ENCODE results near the gene GUK1.

The GUK1 gene

GRCh38 chr1:228150120-228150460 is 10.0 kb downstream of the GUK1 start:
- no peak for DNase-seq (ENCODE audit: low spot score)

DNA sequence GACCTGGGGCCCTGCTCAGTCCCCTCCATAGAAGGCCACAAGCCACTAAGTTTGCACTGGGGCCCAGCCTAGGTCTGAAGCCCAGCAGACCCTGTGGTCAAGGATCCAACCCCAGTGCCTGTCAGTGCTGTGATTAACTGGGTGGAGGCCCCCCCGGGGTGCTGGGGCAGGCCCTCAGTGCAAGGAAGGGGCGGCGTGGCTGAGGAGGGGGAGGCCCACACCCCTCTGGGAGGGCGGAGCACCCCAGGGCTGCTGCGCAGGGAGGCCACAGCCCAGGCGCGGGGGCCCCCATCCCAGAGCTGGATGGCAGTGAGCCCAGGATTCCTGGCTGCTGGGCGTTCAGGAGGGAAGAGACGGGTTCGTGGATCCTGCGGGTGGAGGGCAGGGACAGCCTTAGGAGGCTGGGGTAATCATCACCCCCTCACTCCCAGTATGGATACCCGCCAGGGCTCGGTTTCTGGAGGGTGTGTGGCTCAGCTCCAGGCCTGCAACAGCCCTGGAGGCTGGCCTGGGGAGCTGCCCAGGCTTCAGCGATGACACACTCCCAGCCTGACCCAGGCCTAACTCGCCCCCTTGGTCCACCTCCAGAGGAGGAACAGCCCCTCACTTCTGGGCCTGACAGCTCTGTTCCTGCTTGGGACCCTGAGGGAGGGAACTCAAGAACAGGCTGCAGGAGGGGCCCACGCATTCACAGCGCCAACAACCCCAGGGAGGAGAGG is 10.5 kb downstream of the GUK1 start:
- peak; percentile 93 for DNase-seq (ENCODE audit: low spot score)

GRCh38 chr1:228151180-228151925 is 11.3 kb downstream of the GUK1 start:
- DNase-seq (ENCODE audit: low spot score) = no peak

- DNase-seq (ENCODE audit: low spot score) = no peak
Observed at GRCh38 chr1:228152097-228152917, 12.2 kb downstream of the GUK1 start.

DNA sequence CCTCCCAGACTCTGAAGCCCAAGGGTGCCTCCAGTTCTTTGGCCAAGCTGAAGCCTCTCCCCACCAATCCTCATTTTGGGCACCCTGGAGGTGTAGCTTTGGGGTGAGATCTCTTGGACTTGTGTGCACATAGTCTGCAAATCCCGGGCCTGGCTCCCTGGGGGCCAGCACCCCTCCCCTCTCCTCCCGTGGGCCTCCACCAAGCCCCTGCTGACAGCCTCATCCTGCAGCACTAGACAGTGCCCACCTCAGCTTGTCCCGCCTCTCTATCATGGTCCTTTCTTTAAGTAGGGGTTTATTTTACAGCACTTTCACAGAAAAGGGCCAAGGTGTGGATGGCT is 12.8 kb downstream of the GUK1 start:
- DNase-seq (ENCODE audit: low spot score) = no peak

DNA sequence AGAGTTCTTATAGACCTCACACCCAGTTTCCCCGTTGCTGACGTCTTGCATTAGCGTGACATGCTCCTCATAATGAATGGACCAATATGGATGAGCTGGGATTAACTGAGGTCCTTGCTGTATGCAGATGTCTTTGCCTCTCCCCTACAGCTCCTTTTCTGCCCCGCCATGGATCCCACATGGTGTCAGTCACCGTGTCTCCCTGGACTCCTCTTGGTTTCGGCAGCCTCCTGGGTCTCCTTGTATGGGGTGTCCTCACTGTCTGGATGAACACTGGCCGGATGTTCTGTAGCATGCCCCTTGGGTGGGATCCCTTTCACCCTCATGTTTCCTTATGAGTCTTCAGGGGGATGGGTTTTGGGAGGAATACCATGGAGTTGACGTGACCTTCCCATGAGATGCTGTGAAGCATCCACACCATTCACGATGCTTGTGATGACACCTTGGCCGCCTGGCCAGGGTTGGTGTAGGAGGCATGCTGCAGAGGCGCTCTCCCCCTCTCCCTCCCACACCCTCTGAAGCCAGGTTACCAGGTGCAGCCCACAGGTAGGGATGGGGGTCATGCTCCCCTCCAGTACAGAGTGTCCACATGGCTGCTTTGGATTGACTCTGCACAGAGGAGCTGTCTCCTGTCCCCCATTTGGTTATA is 14.1 kb downstream of the GUK1 start:
- no peak for DNase-seq (ENCODE audit: low spot score)

- no peak for DNase-seq (ENCODE audit: low spot score)
Observed at GRCh38 chr1:228154670-228155571, 14.8 kb downstream of the GUK1 start.

DNA sequence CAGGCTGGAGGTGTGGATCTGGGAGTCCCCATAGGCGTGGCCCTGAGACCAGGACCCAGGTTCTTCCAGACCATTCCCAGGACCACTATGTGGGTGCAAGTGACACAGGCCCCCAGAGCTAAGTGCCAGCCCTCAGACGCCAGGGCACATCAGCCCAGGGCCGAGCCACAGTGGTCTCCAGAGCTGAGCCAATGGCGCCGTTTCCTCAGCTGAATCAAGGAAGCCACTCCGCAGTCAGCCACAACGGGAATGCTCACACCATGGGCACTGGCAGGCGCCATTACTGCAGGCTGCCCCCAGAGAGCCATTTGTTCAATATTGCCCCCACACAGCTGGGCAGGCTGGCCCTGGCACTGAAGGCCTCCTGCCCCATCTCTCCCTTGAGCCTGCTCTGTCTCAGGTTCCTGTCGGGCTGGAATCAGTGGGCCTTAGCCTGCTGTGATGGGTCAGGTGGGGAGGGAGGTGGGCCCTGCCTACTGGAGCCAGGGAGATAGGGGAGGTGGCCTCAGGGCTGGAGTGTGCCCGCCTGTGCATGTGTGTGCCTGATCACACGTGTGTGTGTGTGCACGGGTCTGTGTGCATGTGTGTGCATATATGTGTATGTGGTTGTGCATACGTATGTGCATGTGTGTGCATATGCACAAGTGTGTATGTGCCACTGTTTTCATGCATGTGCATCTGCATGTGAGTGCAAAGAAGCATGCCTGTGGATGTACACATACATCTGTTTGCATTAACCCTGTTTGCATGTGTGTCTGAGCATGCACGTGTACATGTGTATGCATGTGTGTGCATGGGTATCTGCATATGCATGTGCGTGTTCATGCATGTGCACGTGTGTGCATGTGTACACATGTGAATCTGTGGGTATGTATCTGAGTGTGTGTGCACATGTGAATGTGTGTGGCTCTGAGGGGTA is 15.8 kb downstream of the GUK1 start:
- DNase-seq (ENCODE audit: low spot score) = no peak

GRCh38 chr1:228156515-228156881 is 16.4 kb downstream of the GUK1 start:
- DNase-seq (ENCODE audit: low spot score) = no peak

DNA sequence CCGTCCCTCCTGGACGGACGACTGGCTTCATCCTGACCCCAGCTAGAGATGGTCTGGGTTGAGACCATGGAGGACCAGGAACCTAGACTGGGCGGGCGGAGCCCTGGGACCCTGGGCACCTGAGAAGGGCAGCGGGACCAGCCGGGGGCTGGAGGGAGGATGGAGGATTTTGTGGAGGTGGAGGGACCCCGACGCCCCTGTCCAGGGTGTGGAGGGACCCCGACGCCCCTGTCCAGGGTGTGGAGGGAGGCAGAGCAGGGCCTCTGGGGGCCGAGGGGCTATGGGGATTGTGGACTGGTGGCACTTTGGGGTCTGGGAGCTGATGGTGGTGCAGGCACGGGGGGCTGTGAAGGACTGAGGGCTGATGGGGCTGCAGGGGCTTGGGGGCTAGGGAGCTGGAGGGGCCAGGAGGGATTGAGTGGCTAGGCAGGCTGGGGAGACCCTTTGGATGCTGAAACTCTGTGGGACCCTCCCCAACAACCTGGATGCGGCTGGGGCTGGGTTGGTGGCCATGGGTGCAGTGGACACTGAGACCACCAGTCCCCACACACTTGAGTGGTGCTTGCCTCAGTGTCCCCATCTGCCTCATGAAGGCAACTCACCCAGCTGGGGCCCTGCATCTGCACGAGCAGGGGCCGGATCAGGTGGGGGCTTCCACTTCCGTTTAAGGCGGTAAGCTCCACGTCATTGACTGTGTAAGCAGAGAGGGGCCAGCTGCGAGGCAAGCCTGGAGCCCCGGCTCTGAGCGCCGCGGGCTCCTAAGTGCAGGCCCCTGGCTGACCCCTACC is 17.1 kb downstream of the GUK1 start:
- DNase-seq (ENCODE audit: low spot score) = no peak

DNA sequence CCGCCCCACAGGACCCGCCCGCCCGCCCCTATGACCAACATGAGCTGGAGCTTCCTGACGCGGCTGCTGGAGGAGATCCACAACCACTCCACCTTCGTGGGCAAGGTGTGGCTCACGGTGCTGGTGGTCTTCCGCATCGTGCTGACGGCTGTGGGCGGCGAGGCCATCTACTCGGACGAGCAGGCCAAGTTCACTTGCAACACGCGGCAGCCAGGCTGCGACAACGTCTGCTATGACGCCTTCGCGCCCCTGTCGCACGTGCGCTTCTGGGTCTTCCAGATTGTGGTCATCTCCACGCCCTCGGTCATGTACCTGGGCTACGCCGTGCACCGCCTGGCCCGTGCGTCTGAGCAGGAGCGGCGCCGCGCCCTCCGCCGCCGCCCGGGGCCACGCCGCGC is 17.6 kb downstream of the GUK1 start:
- no peak for DNase-seq (ENCODE audit: low spot score)

DNA sequence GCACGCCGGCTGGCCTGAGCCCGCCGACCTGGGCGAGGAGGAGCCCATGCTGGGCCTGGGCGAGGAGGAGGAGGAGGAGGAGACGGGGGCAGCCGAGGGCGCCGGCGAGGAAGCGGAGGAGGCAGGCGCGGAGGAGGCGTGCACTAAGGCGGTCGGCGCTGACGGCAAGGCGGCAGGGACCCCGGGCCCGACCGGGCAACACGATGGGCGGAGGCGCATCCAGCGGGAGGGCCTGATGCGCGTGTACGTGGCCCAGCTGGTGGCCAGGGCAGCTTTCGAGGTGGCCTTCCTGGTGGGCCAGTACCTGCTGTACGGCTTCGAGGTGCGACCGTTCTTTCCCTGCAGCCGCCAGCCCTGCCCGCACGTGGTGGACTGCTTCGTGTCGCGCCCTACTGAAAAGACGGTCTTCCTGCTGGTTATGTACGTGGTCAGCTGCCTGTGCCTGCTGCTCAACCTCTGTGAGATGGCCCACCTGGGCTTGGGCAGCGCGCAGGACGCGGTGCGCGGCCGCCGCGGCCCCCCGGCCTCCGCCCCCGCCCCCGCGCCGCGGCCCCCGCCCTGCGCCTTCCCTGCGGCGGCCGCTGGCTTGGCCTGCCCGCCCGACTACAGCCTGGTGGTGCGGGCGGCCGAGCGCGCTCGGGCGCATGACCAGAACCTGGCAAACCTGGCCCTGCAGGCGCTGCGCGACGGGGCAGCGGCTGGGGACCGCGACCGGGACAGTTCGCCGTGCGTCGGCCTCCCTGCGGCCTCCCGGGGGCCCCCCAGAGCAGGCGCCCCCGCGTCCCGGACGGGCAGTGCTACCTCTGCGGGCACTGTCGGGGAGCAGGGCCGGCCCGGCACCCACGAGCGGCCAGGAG is 18.3 kb downstream of the GUK1 start:
- DNase-seq (ENCODE audit: low spot score) = no peak

GRCh38 chr1:228159008-228159665 is 19.1 kb downstream of the GUK1 start:
- no peak for DNase-seq (ENCODE audit: low spot score)

DNA sequence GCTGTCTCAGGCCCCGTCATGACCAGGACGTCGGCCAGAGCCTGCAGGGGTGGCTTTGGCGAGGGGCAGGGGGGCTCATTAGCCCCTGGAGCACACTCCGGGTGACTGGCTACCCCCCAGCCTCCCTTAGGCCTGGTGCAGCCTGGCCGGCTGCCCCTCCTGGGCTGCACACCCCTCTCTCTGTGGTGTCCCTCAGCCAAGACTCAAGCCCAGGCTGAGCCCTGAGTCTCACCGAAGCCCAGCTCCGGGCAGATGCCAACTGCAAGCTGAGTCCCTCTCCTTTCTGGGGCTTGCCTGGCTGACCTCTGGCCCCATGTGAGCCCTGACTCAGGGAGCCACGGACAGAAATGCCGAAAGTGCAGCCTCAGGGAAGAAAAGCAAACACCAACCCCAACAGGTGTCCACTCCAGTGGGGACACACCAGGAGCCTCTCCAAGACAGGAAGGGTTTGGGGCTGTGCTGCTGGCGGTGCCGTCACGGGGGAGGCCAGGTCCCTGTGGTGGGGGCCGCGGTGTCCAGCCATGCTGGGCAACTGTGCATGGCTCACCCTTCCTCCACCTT is 20.2 kb downstream of the GUK1 start:
- no peak for DNase-seq (ENCODE audit: low spot score)

DNA sequence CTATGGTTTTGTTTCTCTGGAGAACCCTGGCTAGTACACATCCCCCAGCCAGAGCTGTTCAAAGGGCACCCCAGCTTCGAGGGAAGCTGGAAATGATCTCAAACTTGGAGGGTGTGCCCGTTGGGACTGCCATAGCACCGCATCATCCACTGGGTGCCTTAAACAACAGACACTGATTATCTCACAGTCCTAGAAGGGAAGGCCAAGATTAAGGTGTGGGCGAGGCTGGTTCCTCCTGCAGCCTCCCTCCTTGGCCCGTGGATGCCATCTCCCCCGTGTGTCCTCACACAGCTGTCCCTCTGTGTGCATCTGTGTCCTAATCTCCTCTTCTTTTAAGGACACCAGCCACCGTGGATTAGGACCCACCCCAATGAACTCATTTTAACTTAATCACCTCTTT is 21.3 kb downstream of the GUK1 start:
- no peak for DNase-seq (ENCODE audit: low spot score)

GRCh38 chr1:228161866-228162265 is 21.8 kb downstream of the GUK1 start:
- DNase-seq (ENCODE audit: low spot score) = no peak

- DNase-seq (ENCODE audit: low spot score) = peak; percentile 5
Observed at GRCh38 chr1:228162286-228163006, 22.4 kb downstream of the GUK1 start.
